Stimulated activated effector memory CD8-positive, alpha-beta T cell treated with anti-CD3 and anti-CD28 coated beads, Interleukin-12 subunit alpha, Interleukin-12 subunit beta, amount 100 ng/mL, for 72 hours (primary cell): Measurements from ENCODE around the gene TSC22D2.
"Not testable (repeated sequence)": the region's sequence is repeated elsewhere in the genome, so short reads cannot be mapped to it uniquely, and the experiment has no call there.

ENCODE experiments used
- ATAC-seq: fragments of 150-1000 bp; cut with Tn5 transposase; 2 replicates; pipeline ENCODE4 v1.10.0; 2021
- DNase-seq, 2 donors: peaks; one replicate each; pipeline ENCODE4 v3.0.0; 2021 to 2022; ENCODE audit warnings: low spot score in 2 of 2
- H3K27ac Mint-ChIP-seq: one replicate; pipeline ENCODE4 v1.8.0; 2022; ENCODE audit warnings: mild to moderate bottlenecking, mixed read lengths
- H3K36me3 Mint-ChIP-seq: one replicate; pipeline ENCODE4 v1.8.0; 2022; ENCODE audit warnings: mild to moderate bottlenecking, mixed read lengths
- H3K4me1 Mint-ChIP-seq: one replicate; pipeline ENCODE4 v1.8.0; 2022; ENCODE audit warnings: mixed read lengths
- H3K4me3 Mint-ChIP-seq: one replicate; pipeline ENCODE4 v1.8.0; 2022; ENCODE audit warnings: mild to moderate bottlenecking, mixed read lengths
- H3K9me3 Mint-ChIP-seq: one replicate; pipeline ENCODE4 v1.8.0; 2022; ENCODE audit warnings: mixed read lengths

Gene TSC22D2

GRCh38 chr3:150497956-150498355 is 89.9 kb downstream of the TSC22D2 start:
- no peak overlapping the region for H3K27ac Mint-ChIP-seq
- no peak for ATAC-seq
- H3K36me3 Mint-ChIP-seq, result no peaks in the 10 kb centered on the region
- no peaks in the 10 kb centered on the region for H3K9me3 Mint-ChIP-seq
- H3K4me1 Mint-ChIP-seq, result no peaks in the 10 kb centered on the region
- no peak for DNase-seq
- no peak overlapping the region for H3K4me3 Mint-ChIP-seq

DNA sequence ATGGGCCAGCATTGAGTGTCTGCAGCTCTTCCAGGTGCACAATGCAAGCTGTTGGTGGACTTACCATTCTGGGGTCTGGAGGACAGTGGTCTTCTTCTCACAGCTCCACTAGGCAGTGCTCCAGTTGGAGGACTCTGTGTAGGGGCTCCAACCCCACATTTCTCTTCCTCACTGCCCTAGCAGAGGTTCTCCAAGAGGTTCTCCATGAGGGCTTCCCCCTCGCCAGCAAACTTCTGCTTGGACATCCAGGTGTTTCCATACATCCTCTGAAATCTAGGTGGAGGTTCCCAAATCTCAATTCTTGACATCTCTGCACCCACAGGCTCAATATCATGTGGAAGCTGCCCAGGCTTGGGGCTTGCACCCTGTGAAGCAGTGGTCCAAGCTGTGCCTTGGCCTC is 92.9 kb downstream of the TSC22D2 start:
- not testable (repeated sequence) for ATAC-seq, H3K27ac Mint-ChIP-seq, H3K9me3 Mint-ChIP-seq, H3K4me3 Mint-ChIP-seq, DNase-seq, H3K36me3 Mint-ChIP-seq, H3K4me1 Mint-ChIP-seq

DNA sequence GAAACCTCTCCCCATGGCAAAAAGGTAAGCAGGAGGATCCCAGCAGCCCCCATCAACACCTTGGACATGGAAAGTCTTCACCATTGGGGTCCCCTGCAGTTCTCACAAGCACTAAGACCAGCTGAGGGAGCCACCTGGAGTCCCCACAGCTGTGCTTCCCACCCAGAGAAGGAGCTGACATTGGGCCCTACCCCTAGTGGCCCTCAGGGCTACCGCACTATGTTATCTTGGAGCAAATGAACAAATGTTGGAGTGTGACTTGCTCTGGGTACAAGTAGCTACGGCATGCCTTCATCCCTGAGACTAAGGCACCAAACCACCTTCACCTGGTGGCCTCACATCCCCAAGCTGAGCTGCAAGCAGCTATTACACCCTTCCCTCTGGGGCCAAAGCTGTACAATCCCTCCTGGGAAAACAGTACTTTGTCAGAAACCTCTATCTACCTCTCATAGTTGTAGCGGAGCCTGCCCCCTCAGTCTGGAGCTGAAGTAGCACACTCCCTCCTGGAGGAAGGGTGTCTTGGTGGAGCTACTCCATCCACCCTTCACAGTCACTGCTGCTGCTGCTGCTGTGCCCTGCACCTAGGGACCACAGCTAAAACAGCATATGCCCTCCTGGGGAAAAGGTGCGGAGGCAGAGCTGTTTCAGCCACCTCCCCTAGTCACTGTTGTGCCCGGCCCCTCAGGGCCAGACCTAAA is 95.5 kb downstream of the TSC22D2 start:
- Mint-ChIP-seq H3K9me3 (peaks cover 3% of the 10 kb centered on the region), H3K27ac (peak overlapping the region; percentile 10), H3K4me1 (no peaks in the 10 kb centered on the region), H3K36me3 (peaks cover 5% of the 10 kb centered on the region), H3K4me3 (no peak overlapping the region)
- no peak for DNase-seq
- peak; percentile 31 for ATAC-seq

DNA sequence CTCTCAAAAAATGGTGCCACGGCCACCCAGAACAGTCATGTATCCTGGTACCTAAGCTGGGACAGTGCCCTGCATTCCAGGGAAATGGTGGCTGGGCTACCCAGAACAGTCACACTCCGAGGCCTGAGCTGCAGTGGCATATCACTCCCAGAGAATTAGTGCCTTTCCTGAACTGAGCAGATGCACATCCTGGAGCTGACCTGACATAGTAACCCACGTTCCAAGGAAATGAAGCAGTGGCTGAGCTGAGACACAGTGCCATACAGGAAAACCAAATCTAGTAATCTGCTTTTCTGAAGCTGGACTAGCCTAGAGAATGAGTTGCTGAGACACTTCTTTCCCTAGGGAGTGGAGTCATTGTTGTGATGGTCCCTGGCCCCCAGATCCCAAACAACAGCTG is 96.4 kb downstream of the TSC22D2 start:
- Mint-ChIP-seq H3K9me3 (peaks cover 3% of the 10 kb centered on the region), H3K27ac (peak overlapping the region; percentile 10), H3K4me1 (no peaks in the 10 kb centered on the region), H3K4me3 (no peak overlapping the region), H3K36me3 (peaks cover 5% of the 10 kb centered on the region)
- no peak for DNase-seq
- no peak for ATAC-seq

DNA sequence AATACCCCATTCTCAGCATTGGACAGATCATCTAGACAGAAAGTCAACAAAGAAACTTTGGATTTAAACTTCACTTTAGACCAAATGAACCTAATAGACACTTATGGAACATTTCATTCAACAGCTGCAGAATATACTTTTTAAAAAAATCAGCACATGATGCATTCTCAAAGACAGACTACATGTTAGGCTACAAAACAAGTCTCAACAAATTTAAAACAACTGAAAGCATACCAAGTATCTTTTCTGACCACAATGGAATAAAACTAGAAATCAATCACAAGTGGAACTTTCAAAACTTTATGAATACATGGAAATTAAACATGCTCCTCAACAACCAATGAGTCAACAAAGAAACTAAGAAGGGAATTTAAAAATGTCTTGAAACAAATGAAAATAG is 100.3 kb downstream of the TSC22D2 start:
- Mint-ChIP-seq H3K9me3 (peaks cover 3% of the 10 kb centered on the region), H3K27ac (no peak overlapping the region), H3K4me1 (no peaks in the 10 kb centered on the region), H3K36me3 (peaks cover 5% of the 10 kb centered on the region), H3K4me3 (no peak overlapping the region)
- DNase-seq (no peak), ATAC-seq (no peak)

- H3K4me3 Mint-ChIP-seq, result no peak overlapping the region
- H3K9me3 Mint-ChIP-seq, result peaks cover 3% of the 10 kb centered on the region
- H3K4me1 Mint-ChIP-seq, result no peaks in the 10 kb centered on the region
- DNase-seq (no peak), ATAC-seq (no peak)
- no peak overlapping the region for H3K27ac Mint-ChIP-seq
- no peaks in the 10 kb centered on the region for H3K36me3 Mint-ChIP-seq
Measured at GRCh38 chr3:150509780-150510179, 101.7 kb downstream of the TSC22D2 start.

GRCh38 chr3:150511122-150511821 is 103.2 kb downstream of the TSC22D2 start:
- ATAC-seq, result no peak
- H3K4me3 Mint-ChIP-seq, result no peak overlapping the region
- DNase-seq, result no peak

DNA sequence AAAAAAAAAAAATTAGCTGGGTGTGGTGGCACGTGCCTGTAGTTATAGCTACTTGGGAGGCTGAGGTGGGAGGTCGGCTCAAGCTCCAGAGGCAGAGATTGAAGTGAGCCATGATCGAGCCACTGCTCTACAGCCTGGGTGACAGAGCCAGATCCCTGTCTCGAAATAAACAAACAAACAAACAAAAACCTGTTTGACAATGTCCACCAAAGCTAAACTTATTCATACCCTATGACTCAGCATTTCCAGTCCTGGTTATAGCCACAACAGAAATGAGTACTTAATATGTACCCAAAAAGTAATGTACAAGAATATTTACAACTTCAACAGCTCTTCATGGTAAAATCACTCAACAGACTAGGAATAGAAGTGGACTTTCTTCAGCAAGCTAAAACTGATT is 107.1 kb downstream of the TSC22D2 start:
- Mint-ChIP-seq H3K4me1 (no peaks in the 10 kb centered on the region), H3K4me3 (no peak overlapping the region), H3K27ac (no peak overlapping the region), H3K36me3 (no peaks in the 10 kb centered on the region), H3K9me3 (no peaks in the 10 kb centered on the region)
- DNase-seq (no peak), ATAC-seq (no peak)

More at GRCh38 chr3:150511122-150511821, 103.2 kb downstream of the TSC22D2 start:
- Mint-ChIP-seq H3K9me3 (peaks cover 3% of the 10 kb centered on the region), H3K27ac (no peak overlapping the region), H3K4me1 (no peaks in the 10 kb centered on the region), H3K36me3 (no peaks in the 10 kb centered on the region)
